HG03565 (cell line): ENCODE measurements around the gene PRRX1.

Source experiments
- ATAC-seq: cut with Tn5 transposase; IDR thresholded peaks from one replicate; pipeline ENCODE4 v1.9.1; 2021; ENCODE audit warnings: mild to moderate bottlenecking, moderate library complexity; ENCODE audit not compliant: unreplicated experiment

PRRX1 gene

GRCh38 chr1:170755795-170756194 lies 91.9 kb downstream of the PRRX1 start:
- ATAC-seq: no peak

- no peak for ATAC-seq
Observed at GRCh38 chr1:170758992-170759391, 95.1 kb downstream of the PRRX1 start.

GRCh38 chr1:170765279-170765678 lies 101.3 kb downstream of the PRRX1 start:
- ATAC-seq: no peak

- ATAC-seq: no peak
Observed at GRCh38 chr1:170765712-170766330, 101.9 kb downstream of the PRRX1 start.

- ATAC-seq: no peak
Observed at GRCh38 chr1:170768929-170769328, 105.0 kb downstream of the PRRX1 start.

- ATAC-seq: no peak
Observed at GRCh38 chr1:170769691-170770090, 105.8 kb downstream of the PRRX1 start.

- no peak for ATAC-seq
Observed at GRCh38 chr1:170770254-170770653, 106.3 kb downstream of the PRRX1 start.

GRCh38 chr1:170776252-170776651 lies 112.3 kb downstream of the PRRX1 start:
- no peak for ATAC-seq

- ATAC-seq: no peak
Observed at GRCh38 chr1:170776777-170777176, 112.8 kb downstream of the PRRX1 start.
